GM21717 (cell line): ENCODE measurements around the gene BOD1L1.

Source experiments
- ATAC-seq: cut with Tn5 transposase; IDR thresholded peaks from one replicate; pipeline ENCODE4 v1.9.1; 2021; ENCODE audit warnings: mild to moderate bottlenecking, moderate library complexity; ENCODE audit not compliant: unreplicated experiment

BOD1L1 gene

GRCh38 chr4:13540446-13541175, 86.9 kb downstream of the BOD1L1 start:
- no peak for ATAC-seq

- no peak for ATAC-seq
Observed at GRCh38 chr4:13539619-13540445, 87.7 kb downstream of the BOD1L1 start.

DNA sequence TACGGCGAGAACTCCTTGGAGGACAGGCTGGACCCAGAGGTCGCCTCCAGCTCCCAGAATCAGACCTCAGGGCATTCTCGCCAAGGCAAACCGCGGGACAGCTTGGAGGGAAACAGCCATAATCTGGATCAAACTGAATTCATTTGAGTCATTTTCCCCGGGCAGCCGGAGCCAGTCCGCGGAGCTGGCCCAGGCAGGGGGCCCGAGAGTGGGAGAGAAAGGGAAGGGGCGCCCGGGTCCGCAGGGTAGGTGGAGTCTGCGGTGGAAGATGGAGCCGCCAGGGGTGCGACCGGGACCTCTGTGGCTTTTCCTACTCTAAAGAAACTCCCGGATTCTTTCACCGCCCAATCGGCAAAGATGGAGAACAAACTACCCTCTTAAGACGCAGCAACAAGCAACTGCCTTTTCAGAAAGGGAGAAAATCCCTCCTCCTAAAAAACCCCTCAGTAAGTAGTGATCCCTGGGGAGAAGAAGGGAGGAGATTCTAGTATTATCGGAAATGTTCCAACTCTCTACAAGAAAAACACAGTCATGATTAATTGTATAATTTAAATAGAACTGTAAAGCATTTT, 88.4 kb downstream of the BOD1L1 start:
- ATAC-seq, result no peak

- no peak for ATAC-seq
Observed at GRCh38 chr4:13538427-13538973, 89.0 kb downstream of the BOD1L1 start.

GRCh38 chr4:13537832-13538177, 89.7 kb downstream of the BOD1L1 start:
- no peak for ATAC-seq

DNA sequence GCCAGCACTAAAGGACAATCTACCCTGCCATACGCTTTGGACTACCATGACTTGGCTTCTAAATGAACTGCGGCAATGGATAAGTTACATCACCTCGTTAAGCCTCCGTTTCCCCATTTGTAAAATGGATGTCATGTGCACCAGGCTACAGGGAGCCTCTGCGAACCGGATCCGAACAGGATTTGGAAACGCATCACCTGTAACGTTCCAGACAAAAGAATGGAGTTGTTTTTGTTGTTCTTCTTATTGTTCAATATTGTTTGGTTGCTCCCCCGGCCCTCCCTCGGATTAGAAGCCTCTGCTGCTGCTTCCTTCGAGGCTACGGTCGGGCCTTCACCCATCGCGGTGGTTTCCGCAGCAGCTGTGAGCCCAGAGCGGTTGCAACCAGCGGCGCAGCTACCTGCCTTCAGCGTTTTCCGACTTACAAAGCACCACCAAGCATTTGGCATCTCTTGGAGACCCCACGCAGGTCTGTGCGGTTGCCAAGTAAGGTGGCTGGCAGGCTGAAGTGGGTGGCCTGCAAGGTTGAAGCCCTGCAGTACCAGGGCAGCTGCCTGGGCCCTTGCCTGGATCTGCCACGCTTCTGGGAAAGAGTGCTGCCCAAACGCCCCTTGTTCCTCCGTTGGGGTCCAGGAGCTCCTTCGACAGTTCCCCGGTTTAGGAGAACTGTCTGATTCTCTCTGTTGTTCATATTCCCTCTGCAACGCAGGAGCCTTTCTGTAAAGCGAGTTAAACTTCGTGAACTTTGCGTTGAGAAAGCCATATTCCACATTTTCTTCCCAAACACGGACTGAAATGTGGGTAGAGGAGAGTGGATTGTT, 90.3 kb downstream of the BOD1L1 start:
- no peak for ATAC-seq

GRCh38 chr4:13536607-13537006, 90.9 kb downstream of the BOD1L1 start:
- ATAC-seq, result no peak

GRCh38 chr4:13535708-13536361, 91.7 kb downstream of the BOD1L1 start:
- no peak for ATAC-seq

GRCh38 chr4:13535118-13535517, 92.4 kb downstream of the BOD1L1 start:
- ATAC-seq, result no peak

DNA sequence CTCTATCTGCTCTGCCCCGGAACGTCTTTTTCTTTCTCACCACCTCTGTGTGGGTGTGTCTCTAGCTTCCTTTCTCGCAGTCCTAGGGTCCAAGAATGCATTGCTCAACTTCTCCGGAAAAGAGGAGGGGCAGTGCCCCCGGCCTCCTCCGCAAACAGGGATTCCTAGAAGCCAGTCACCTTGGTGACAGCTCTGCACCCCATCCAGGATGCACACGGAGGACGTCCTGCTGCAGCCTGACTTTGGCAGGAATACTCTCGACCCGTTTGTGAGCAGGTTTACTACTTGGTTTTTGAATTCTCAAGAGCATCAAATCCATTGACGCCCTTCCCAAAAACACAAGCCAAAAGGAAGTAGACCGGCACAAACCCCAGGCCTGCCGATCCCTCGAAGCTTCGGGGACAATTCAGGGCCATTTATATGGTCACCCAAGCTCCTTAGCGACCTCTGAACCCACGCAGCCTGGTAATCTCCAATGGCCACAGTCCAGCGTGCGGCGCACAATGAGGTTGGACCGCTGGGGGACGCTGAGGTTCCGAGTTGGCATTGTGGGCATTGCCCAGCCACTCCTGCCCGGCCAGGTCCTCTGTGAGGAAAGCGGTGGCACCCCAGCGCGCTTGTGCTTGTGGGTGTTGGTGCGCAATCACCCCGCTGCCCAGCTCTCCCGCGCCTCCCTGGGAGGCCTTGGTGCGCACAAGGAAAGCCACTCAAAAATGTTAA, 93.0 kb downstream of the BOD1L1 start:
- ATAC-seq, result no peak

DNA sequence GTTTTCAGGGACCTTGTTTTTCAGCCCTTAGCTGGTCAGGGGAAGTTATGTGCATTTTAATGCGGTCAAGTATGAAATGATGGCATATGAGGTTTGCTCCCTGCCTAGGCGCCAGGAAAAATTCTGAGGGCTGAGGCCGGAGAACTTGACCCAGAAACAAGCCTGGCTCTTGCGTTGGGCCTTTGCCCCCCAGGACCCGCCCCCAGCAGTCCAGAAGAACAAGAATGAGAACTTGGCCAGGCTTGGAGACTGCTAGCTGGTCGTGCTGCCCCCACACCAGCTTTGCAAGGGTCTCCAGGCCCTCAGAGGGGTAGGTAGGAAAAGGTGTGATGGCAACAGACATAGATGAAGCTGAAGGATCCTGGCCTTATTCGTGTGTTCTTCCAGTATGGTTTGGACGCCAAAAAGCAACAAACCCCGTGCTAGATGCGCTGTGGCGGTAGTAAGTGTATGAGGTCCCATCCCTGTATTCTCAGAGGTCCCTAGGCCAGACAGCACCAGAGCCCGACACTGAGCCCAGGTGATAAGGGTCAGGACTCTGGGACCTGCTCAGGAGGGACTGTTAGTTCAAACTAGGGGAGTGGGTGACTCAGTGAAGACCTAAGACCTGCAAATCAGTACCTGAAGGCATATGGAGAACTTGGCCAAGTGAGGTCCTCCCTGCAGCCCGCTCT, 93.7 kb downstream of the BOD1L1 start:
- no peak for ATAC-seq

DNA sequence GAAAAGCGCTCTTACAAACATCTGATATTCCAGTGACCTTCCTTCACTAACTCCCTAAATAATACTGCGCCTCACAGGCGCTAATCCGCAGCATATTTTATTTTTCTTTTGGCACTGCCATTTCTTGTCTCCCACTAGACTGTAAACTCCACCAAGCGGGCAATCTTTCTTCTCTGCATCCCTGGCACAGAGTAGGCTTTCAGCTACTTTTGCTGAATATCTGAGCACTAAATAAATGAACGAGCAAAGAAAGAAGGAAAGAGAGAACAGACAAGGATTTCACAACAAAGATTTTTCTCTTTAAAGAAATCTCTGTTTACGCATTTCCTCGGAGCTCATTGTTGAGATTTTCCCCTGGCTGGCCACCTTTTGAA, 95.9 kb downstream of the BOD1L1 start:
- no peak for ATAC-seq

GRCh38 chr4:13530823-13531624, 96.5 kb downstream of the BOD1L1 start:
- no peak for ATAC-seq

- ATAC-seq, result no peak
Observed at GRCh38 chr4:13529128-13529919, 98.2 kb downstream of the BOD1L1 start.

GRCh38 chr4:13528821-13529127, 98.8 kb downstream of the BOD1L1 start:
- ATAC-seq, result no peak

DNA sequence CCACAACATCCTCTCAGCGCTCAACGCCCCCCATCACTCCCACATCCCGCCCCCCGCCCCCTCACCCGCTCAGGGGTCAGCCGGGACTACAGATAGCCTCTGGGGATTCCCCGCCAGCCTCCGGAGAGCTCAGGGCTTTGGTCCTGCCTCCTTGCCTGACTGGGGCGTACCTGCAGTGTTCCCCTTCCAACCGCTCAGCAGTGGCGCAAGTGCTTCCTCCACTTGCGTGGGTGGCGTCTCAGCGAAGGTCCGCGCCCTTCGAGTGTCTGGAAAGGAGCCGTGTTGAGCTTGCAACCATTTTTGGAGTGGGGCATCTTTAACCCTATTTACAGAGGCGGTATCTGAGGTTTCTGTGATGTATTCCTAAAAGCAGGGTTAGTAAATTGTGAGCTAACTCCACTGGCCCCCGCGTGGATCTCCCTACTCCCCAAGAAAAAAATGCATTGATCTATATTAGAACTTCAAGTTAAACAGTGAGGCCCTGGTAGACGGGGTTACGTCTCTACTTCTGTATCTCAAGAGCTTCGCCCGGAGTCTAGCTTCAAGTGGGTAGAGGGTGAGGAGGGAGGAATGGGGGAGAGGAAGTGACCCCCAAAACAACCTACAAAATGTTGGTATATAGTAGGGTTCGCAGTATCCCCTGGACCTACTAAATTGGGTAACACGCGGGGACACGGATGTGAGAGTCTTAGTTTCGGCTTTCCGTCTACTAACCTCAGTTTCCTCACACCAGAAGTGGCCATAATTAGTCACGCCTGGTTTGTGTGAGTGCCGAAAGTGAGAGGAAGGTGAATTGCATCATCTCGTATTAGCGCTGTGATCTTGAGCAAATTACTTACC, 99.3 kb downstream of the BOD1L1 start:
- ATAC-seq, result peak; percentile 83
